H9 (cell line): ENCODE data around the gene MAD1L1. TPM values are rescaled to one million over a fixed set of nuclear protein-coding genes. Genes with fewer than 3 reads are reported as not detected.

Source experiments
- DNase-seq: peaks from one replicate; pipeline ENCODE4 v3.0.0-alpha.2; 2017
- H2AFZ ChIP-seq: one replicate; pipeline ENCODE4 v1.6.1; 2013; ENCODE audit warnings: mild to moderate bottlenecking, low read length, control low read depth, moderate library complexity
- H2AK5ac ChIP-seq: 2 replicates; pipeline ENCODE4 v1.6.1; 2013; ENCODE audit warnings: low read length, control low read depth, mixed read lengths; ENCODE audit not compliant: insufficient read length
- H2BK120ac ChIP-seq: one replicate; pipeline ENCODE4 v1.6.1; 2013; ENCODE audit warnings: low read depth, mild to moderate bottlenecking, low read length, control low read depth, inconsistent platforms; ENCODE audit not compliant: poor library complexity, severe bottlenecking
- H2BK12ac ChIP-seq: 2 replicates; pipeline ENCODE4 v1.6.1; 2013; ENCODE audit warnings: low read length, control low read depth, mixed read lengths, low read depth; ENCODE audit not compliant: insufficient read length
- H2BK15ac ChIP-seq: 2 replicates; pipeline ENCODE4 v1.6.1; 2013; ENCODE audit warnings: low read depth, low read length, control low read depth
- H2BK20ac ChIP-seq: one replicate; pipeline ENCODE4 v1.6.1; 2013; ENCODE audit warnings: low read depth, mild to moderate bottlenecking, low read length, control low read depth, inconsistent platforms; ENCODE audit not compliant: poor library complexity, severe bottlenecking
- H2BK5ac ChIP-seq: 2 replicates; pipeline ENCODE4 v1.6.1; 2013; ENCODE audit warnings: low read length, control low read depth, mixed read lengths; ENCODE audit not compliant: insufficient read length
- H3K14ac ChIP-seq: 2 replicates; pipeline ENCODE4 v1.6.1; 2013; ENCODE audit warnings: low read length, control low read depth; ENCODE audit not compliant: insufficient read depth
- H3K18ac ChIP-seq: 2 replicates; pipeline ENCODE4 v1.6.1; 2013; ENCODE audit warnings: low read depth, mild to moderate bottlenecking, mixed read lengths, low read length, control low read depth; ENCODE audit not compliant: insufficient read length
- H3K23ac ChIP-seq: 2 replicates; pipeline ENCODE4 v1.6.1; 2013; ENCODE audit warnings: low read length, control low read depth, mixed read lengths, low read depth; ENCODE audit not compliant: insufficient read length
- H3K23me2 ChIP-seq: 2 replicates; pipeline ENCODE4 v1.6.1; 2013; ENCODE audit warnings: low read depth, mild to moderate bottlenecking, mixed read lengths, low read length, control low read depth; ENCODE audit not compliant: insufficient read length, poor library complexity, severe bottlenecking
- H3K27ac ChIP-seq: 2 replicates; pipeline ENCODE4 v1.5.1; 2013; ENCODE audit warnings: low read length, control low read depth, mixed read lengths, low read depth; ENCODE audit not compliant: insufficient read length
- H3K27me3 ChIP-seq: 2 replicates; pipeline ENCODE4 v1.6.1; 2013; ENCODE audit warnings: low read length, control low read depth, inconsistent platforms; ENCODE audit not compliant: insufficient read depth
- H3K4ac ChIP-seq: 2 replicates; pipeline ENCODE4 v1.6.1; 2013; ENCODE audit warnings: low read depth, mild to moderate bottlenecking, control low read depth, inconsistent platforms, low read length, moderate library complexity
- H3K4me1 ChIP-seq: 2 replicates; pipeline ENCODE4 v1.6.1; 2013; ENCODE audit warnings: low read length, control low read depth, inconsistent platforms; ENCODE audit not compliant: insufficient read depth
- H3K4me2 ChIP-seq: 2 replicates; pipeline ENCODE4 v1.6.1; 2013; ENCODE audit warnings: low read length, control low read depth, mixed read lengths; ENCODE audit not compliant: insufficient read length, insufficient read depth
- H3K56ac ChIP-seq: 2 replicates; pipeline ENCODE4 v1.6.1; 2013; ENCODE audit warnings: low read depth, mild to moderate bottlenecking, mixed read lengths, low read length, control low read depth; ENCODE audit not compliant: insufficient read length
- H3K79me1 ChIP-seq: 2 replicates; pipeline ENCODE4 v1.6.1; 2013; ENCODE audit warnings: low read depth, mild to moderate bottlenecking, moderate library complexity, low read length, control low read depth, inconsistent platforms; ENCODE audit not compliant: insufficient read depth, poor library complexity, severe bottlenecking
- H3K79me2 ChIP-seq: 2 replicates; pipeline ENCODE4 v1.6.1; 2013; ENCODE audit warnings: low read length, control low read depth, inconsistent platforms; ENCODE audit not compliant: insufficient read depth
- H3K9ac ChIP-seq: 2 replicates; pipeline ENCODE4 v1.6.1; 2013; ENCODE audit warnings: low read length, control low read depth, mixed read lengths; ENCODE audit not compliant: insufficient read length; ENCODE audit errors: extremely low read depth
- H3K9me3 ChIP-seq: one replicate; pipeline ENCODE4 v1.6.1; 2013; ENCODE audit warnings: low read depth, low read length, inconsistent platforms; ENCODE audit not compliant: control insufficient read depth
- H3T11ph ChIP-seq: one replicate; pipeline ENCODE4 v1.6.1; 2013; ENCODE audit warnings: mild to moderate bottlenecking, low read length, control low read depth, inconsistent platforms
- H4K20me1 ChIP-seq: one replicate; pipeline ENCODE4 v1.6.1; 2013; ENCODE audit not compliant: control insufficient read depth, insufficient read length, insufficient read depth
- H4K5ac ChIP-seq: 2 replicates; pipeline ENCODE4 v1.6.1; 2013; ENCODE audit warnings: low read depth, mild to moderate bottlenecking, mixed read lengths, low read length, control low read depth; ENCODE audit not compliant: insufficient read length
- H4K8ac ChIP-seq: replicated peaks from 2 replicates; pipeline ENCODE4 v1.6.1; 2013; ENCODE audit warnings: low read length, control low read depth, mixed read lengths, low read depth; ENCODE audit not compliant: insufficient read length
- H4K91ac ChIP-seq: 2 replicates; pipeline ENCODE4 v1.6.1; 2013; ENCODE audit warnings: low read depth, mild to moderate bottlenecking, moderate library complexity, mixed read lengths, low read length, control low read depth; ENCODE audit not compliant: insufficient read length
- H3K27ac Mint-ChIP-seq, 3 experiments: 2 replicates in 2 of 3; 3 replicates in 1 of 3; pipeline ENCODE4 v1.8.0; 2020 to 2021; ENCODE audit warnings: mixed read lengths in 3 of 3, mild to moderate bottlenecking in 1 of 3, moderate library complexity in 1 of 3
- H3K27me3 Mint-ChIP-seq: 2 replicates; pipeline ENCODE4 v1.8.0; 2021; ENCODE audit warnings: low read depth, mild to moderate bottlenecking, moderate library complexity, mixed read lengths
- H3K36me3 Mint-ChIP-seq, 3 experiments: 2 replicates in 2 of 3; 3 replicates in 1 of 3; pipeline ENCODE4 v1.8.0; 2020 to 2021; ENCODE audit warnings: low read depth in 3 of 3, mixed read lengths in 3 of 3; ENCODE audit not compliant: insufficient read depth in 1 of 3
- H3K4me1 Mint-ChIP-seq, 2 experiments: 2 replicates each; pipeline ENCODE4 v1.8.0; 2020; ENCODE audit warnings: mixed read lengths in 2 of 2
- H3K4me3 Mint-ChIP-seq, 2 experiments: 2 replicates in 1 of 2; 3 replicates in 1 of 2; pipeline ENCODE4 v1.8.0; 2020 to 2021; ENCODE audit warnings: mild to moderate bottlenecking in 2 of 2, mixed read lengths in 2 of 2, moderate library complexity in 1 of 2
- H3K9me3 Mint-ChIP-seq, 2 experiments: 2 replicates in 1 of 2; 3 replicates in 1 of 2; pipeline ENCODE4 v1.8.0; 2020; ENCODE audit warnings: mild to moderate bottlenecking in 2 of 2, mixed read lengths in 2 of 2, moderate library complexity in 1 of 2
- WGBS: extraction: QIAGEN DNeasy Blood & Tissue Kit; methylation state at CpG from one replicate; pipeline ENCODE4 v1.1.7; 2013; ENCODE audit warnings: missing lambda C conversion rate, low lambda C conversion rate, mixed read lengths; ENCODE audit not compliant: insufficient read length; ENCODE audit errors: extremely low coverage; 5-methylcytosine and 5-hydroxymethylcytosine counted together
- total RNA-seq: library from RNA; stranded (reverse); gene quantifications from 2 replicates; pipeline ENCODE4 v1.2.1, GENCODE V29; 2021
- TF ChIP-seq, protein P1 (sequence below): fragments of 200-600 bp; sonication (generic); conservative IDR thresholded peaks from 3 replicates; pipeline ENCODE4 v1.8.0; 2021; ENCODE audit warnings: antibody characterized with exemption, mild to moderate bottlenecking

MAD1L1 gene
- total RNA-seq, 1 experiment from 2014 or later = 39.0 TPM

- 0 out of 5 replicates have a peak, but pooled peaks cover 0 to 4% of the 10 kb centered on the region in 2 experiments for H3K9me3 Mint-ChIP-seq
- no peak overlapping the region for H4K91ac ChIP-seq
- no peak overlapping the region for H2BK20ac ChIP-seq
- no peak overlapping the region for H2AK5ac ChIP-seq
- H2BK120ac ChIP-seq = no peak overlapping the region
- TF ChIP-seq, protein P1, sequence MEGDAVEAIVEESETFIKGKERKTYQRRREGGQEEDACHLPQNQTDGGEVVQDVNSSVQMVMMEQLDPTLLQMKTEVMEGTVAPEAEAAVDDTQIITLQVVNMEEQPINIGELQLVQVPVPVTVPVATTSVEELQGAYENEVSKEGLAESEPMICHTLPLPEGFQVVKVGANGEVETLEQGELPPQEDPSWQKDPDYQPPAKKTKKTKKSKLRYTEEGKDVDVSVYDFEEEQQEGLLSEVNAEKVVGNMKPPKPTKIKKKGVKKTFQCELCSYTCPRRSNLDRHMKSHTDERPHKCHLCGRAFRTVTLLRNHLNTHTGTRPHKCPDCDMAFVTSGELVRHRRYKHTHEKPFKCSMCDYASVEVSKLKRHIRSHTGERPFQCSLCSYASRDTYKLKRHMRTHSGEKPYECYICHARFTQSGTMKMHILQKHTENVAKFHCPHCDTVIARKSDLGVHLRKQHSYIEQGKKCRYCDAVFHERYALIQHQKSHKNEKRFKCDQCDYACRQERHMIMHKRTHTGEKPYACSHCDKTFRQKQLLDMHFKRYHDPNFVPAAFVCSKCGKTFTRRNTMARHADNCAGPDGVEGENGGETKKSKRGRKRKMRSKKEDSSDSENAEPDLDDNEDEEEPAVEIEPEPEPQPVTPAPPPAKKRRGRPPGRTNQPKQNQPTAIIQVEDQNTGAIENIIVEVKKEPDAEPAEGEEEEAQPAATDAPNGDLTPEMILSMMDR = no peak
- H3K18ac ChIP-seq = no peak overlapping the region
- H3K23ac ChIP-seq = no peak overlapping the region
- no peak overlapping the region for H4K5ac ChIP-seq
- no peak overlapping the region for H4K8ac ChIP-seq
- no peak overlapping the region for H3K27ac ChIP-seq
- peak overlapping the region in 1 of 3 experiments; percentile 87; a peak in 1 of 7 replicates for H3K27ac Mint-ChIP-seq
- H3K36me3 Mint-ChIP-seq = peaks cover 7 to 12% (median 9%) of the 10 kb centered on the region in 3 experiments; a peak in 4 of 7 replicates
- no peak overlapping the region for H3T11ph ChIP-seq
- no peak overlapping the region for H2BK5ac ChIP-seq
- no peak overlapping the region for H2BK12ac ChIP-seq
- no peak overlapping the region for H3K9ac ChIP-seq
- no peak overlapping the region for H3K4me2 ChIP-seq
- DNase-seq = no peak
- H3K9me3 ChIP-seq = no peaks in the 10 kb centered on the region
- no peak overlapping the region for H3K4ac ChIP-seq
- no peaks in the 10 kb centered on the region for H3K4me1 ChIP-seq
- no peaks in the 10 kb centered on the region for H3K79me1 ChIP-seq
- H3K79me2 ChIP-seq = no peaks in the 10 kb centered on the region
- no CpG with 5 or more reads among the region's 17 CpGs for WGBS
- H3K4me1 Mint-ChIP-seq = no peaks in the 10 kb centered on the region
- H2BK15ac ChIP-seq = no peak overlapping the region
- H3K14ac ChIP-seq = no peak overlapping the region; the same call in 1 of the 2 replicates
- no peaks in the 10 kb centered on the region; the same call in 1 of the 2 replicates for H3K27me3 Mint-ChIP-seq
- no peaks in the 10 kb centered on the region for H3K27me3 ChIP-seq
- peaks cover 4% of the 10 kb centered on the region for H3K23me2 ChIP-seq
- H3K56ac ChIP-seq = no peak overlapping the region
- no peak overlapping the region for H3K4me3 Mint-ChIP-seq
- H2AFZ ChIP-seq = no peak overlapping the region
- H4K20me1 ChIP-seq = no peaks in the 10 kb centered on the region
Observed at GRCh38 chr7:2011266-2012043, 221.3 kb downstream of the MAD1L1 start.
